ENCODE measurements around the gene SH3PXD2A.

DNA sequence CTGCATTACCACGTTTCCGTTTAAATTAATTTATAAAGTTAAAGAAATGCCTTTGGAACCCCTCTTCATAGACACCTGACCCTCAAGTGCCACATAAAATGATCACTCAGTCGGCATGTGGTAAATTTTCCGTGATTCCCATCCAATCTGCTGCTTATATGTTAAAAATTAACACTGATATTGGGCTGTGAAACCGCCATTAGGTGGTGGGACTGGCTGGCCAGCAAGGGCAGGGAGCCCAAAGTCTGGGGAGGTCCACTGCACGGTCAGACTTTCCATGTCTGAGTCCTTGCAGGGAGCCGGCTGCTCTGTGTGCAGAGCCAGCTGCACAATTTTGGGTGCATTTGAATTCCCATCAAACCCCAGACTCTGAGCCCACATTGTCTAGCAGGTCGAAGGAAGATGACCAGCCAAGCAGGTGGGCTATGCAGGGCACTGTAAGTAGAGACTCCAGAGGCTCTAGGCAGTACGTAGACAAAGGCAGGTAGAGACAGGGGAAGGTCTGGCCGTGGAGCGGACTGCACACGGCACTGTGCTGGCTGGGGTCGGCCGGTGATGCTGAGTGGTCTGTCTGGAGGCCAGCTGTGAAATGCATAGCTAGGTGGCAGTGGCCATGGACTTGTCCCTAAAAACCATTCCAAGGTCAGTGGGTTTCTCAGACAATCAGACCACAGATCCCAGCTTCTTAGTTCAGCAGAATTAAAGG lies 122.9 kb downstream of the SH3PXD2A start:
- TF ChIP-seq, protein P1, sequence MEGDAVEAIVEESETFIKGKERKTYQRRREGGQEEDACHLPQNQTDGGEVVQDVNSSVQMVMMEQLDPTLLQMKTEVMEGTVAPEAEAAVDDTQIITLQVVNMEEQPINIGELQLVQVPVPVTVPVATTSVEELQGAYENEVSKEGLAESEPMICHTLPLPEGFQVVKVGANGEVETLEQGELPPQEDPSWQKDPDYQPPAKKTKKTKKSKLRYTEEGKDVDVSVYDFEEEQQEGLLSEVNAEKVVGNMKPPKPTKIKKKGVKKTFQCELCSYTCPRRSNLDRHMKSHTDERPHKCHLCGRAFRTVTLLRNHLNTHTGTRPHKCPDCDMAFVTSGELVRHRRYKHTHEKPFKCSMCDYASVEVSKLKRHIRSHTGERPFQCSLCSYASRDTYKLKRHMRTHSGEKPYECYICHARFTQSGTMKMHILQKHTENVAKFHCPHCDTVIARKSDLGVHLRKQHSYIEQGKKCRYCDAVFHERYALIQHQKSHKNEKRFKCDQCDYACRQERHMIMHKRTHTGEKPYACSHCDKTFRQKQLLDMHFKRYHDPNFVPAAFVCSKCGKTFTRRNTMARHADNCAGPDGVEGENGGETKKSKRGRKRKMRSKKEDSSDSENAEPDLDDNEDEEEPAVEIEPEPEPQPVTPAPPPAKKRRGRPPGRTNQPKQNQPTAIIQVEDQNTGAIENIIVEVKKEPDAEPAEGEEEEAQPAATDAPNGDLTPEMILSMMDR (IDR thresholded peaks at IDR 0.05): no peak
- TF ChIP-seq POLR2AphosphoS5 (IDR thresholded peaks at IDR 0.05; ENCODE audit: insufficient read depth in 1 of 2, low read depth in 1 of 2): no peak
